MM.1S (cell line): ENCODE measurements around the gene CHMP2A.

Source experiments
- CTCF ChIP-seq: fragments of 300-600 bp; sonication (generic); IDR thresholded peaks from 2 replicates; pipeline ENCODE4 v1.5.1; 2016; ENCODE audit warnings: antibody characterized with exemption, low read length, mixed read lengths
- EZH2 ChIP-seq: fragments of 300-600 bp; sonication (generic); optimal IDR thresholded peaks from 2 replicates; pipeline ENCODE3; 2017; ENCODE audit warnings: low read depth, mild to moderate bottlenecking, antibody characterized with exemption, low read length, mixed read lengths

- no peak for TF ChIP-seq CTCF
- TF ChIP-seq EZH2, result no peak
These were observed 30.7 kb upstream of the CHMP2A start for GRCh38 chr19:58585442-58586132.
